GM10266 (cell line): Measurements from ENCODE around the gene DHX16.

Experiments used
- DNase-seq: peaks from one replicate; pipeline ENCODE4 v3.0.0; 2012; ENCODE audit errors: extremely low spot score
- CTCF ChIP-seq: IDR thresholded peaks from 2 replicates; pipeline ENCODE4 v1.5.1; 2012; ENCODE audit warnings: mild to moderate bottlenecking, low read depth; ENCODE audit not compliant: control insufficient read depth, insufficient read depth; ENCODE audit errors: missing control alignments

Gene DHX16

GRCh38 chr6:30617565-30618269, 55.1 kb downstream of the DHX16 start, which contains the start of gene MRPS18B:
TSS of gene MRPS18B (plus strand) at chr6:30617840. CDS start at chr6:30617866, 26 bp downstream.
- TF ChIP-seq CTCF, result no peak
- peak; percentile 87 for DNase-seq

- DNase-seq, result peak; percentile 92
- TF ChIP-seq CTCF, result no peak
Observed at GRCh38 chr6:30616811-30617564, 55.8 kb downstream of the DHX16 start, which contains the start of gene PPP1R10. TSS of gene PPP1R10 (minus strand) at chr6:30617243. CDS start at chr6:30609944, 7,299 bp downstream.

GRCh38 chr6:30615958-30616810, 56.6 kb downstream of the DHX16 start:
- no peak for TF ChIP-seq CTCF
- DNase-seq, result no peak

GRCh38 chr6:30615219-30615957, 57.4 kb downstream of the DHX16 start:
- no peak for TF ChIP-seq CTCF
- no peak for DNase-seq

GRCh38 chr6:30614843-30615218, 58.0 kb downstream of the DHX16 start:
- peak; percentile 82 for DNase-seq
- no peak for TF ChIP-seq CTCF

GRCh38 chr6:30614044-30614842, 58.6 kb downstream of the DHX16 start:
- TF ChIP-seq CTCF, result no peak
- no peak for DNase-seq
